ENCODE measurements around the gene MBP.
"Not testable (repeated sequence)": the region's sequence is repeated elsewhere in the genome, so short reads cannot be mapped to it uniquely, and the experiment has no call there.

The MBP gene

GRCh38 chr18:76991021-76991688 lies 141.4 kb downstream of the MBP start:
- TF ChIP-seq CTCF (conservative IDR thresholded peaks at IDR 0.05; ENCODE audit: low read depth, low read length), result no peak
- DNase-seq (ENCODE audit: low read depth), result no peak
- no peak overlapping the region for H3K4me3 ChIP-seq (ENCODE audit: low read length)

GRCh38 chr18:76990343-76991020 lies 142.1 kb downstream of the MBP start:
- DNase-seq (ENCODE audit: low read depth); H3K4me3 ChIP-seq (ENCODE audit: low read length): not testable (repeated sequence)

- no peak for DNase-seq (ENCODE audit: low read depth)
- no peak for TF ChIP-seq CTCF (conservative IDR thresholded peaks at IDR 0.05; ENCODE audit: low read depth, low read length)
- no peak overlapping the region for H3K4me3 ChIP-seq (ENCODE audit: low read length)
Observed at GRCh38 chr18:76989647-76990190, 142.9 kb downstream of the MBP start.

GRCh38 chr18:76988827-76989646 lies 143.5 kb downstream of the MBP start:
- TF ChIP-seq CTCF (conservative IDR thresholded peaks at IDR 0.05; ENCODE audit: low read depth, low read length), result no peak
- DNase-seq (ENCODE audit: low read depth), result no peak

GRCh38 chr18:76988031-76988826 lies 144.4 kb downstream of the MBP start:
- TF ChIP-seq CTCF (conservative IDR thresholded peaks at IDR 0.05; ENCODE audit: low read depth, low read length), result no peak
- DNase-seq (ENCODE audit: low read depth), result no peak
- no peak overlapping the region for H3K4me3 ChIP-seq (ENCODE audit: low read length)

More at GRCh38 chr18:76988827-76989646, 143.5 kb downstream of the MBP start:
- no peak overlapping the region for H3K4me3 ChIP-seq (ENCODE audit: low read length)

- TF ChIP-seq CTCF (conservative IDR thresholded peaks at IDR 0.05; ENCODE audit: low read depth, low read length), result no peak
- DNase-seq (ENCODE audit: low read depth), result no peak
Observed at GRCh38 chr18:76986406-76986805, 146.2 kb downstream of the MBP start.

GRCh38 chr18:76985951-76986236 lies 146.7 kb downstream of the MBP start:
- TF ChIP-seq CTCF (conservative IDR thresholded peaks at IDR 0.05; ENCODE audit: low read depth, low read length), result no peak

More at GRCh38 chr18:76986406-76986805, 146.2 kb downstream of the MBP start:
- H3K4me3 ChIP-seq (ENCODE audit: low read length), result no peak overlapping the region

More at GRCh38 chr18:76985951-76986236, 146.7 kb downstream of the MBP start:
- DNase-seq (ENCODE audit: low read depth), result no peak
- H3K4me3 ChIP-seq (ENCODE audit: low read length), result no peak overlapping the region
